ENCODE measurements around the gene DAB2IP.

Gene DAB2IP

GRCh38 chr9:121666294-121666693 is 14.9 kb downstream of the DAB2IP start (continued):
- TF ChIP-seq ZNF138 (tag by site-specific recombination; IDR thresholded peaks at IDR 0.05; ENCODE audit: borderline replicate concordance) (no peak), ZSCAN4 (tag by site-specific recombination; IDR thresholded peaks at IDR 0.05) (no peak), ZNF558 (tag by site-specific recombination; IDR thresholded peaks at IDR 0.05) (no peak), ZNF266 (tag by site-specific recombination; IDR thresholded peaks at IDR 0.05; ENCODE audit: low read depth) (no peak), ZNF830 (tag by site-specific recombination; IDR thresholded peaks at IDR 0.05; ENCODE audit: low read depth) (no peak)

- Histone ChIP-seq H3K4me1 (ENCODE audit: control insufficient read depth, insufficient read depth, low read length) (no peaks in the 10 kb centered on the region), H3K9me3 (ENCODE audit: control insufficient read depth, insufficient read depth, low read depth, low read length) (no peaks in the 10 kb centered on the region), H3K36me3 (ENCODE audit: control insufficient read depth in 2 of 2, insufficient read depth in 1 of 2, low read length in 2 of 2) (no peaks in the 10 kb centered on the region; a peak in 1 of 3 replicates), H3K4me3 (ENCODE audit: low read depth, low read length) (no peak overlapping the region), H3K27ac (ENCODE audit: extremely low read depth, low read depth, low read length) (no peak overlapping the region)
- ChIA-PET POLR2A (no interaction called here), CTCF (interaction anchor here (0.6 to 1.0 kb wide), 3 partner anchors 12 to 163 kb away, joined by 3 to 4 read pairs (median 3); no protein-coding TSS in a partner anchor)
- TF ChIP-seq ZNF544 (tag by site-specific recombination; IDR thresholded peaks at IDR 0.05) (no peak), ZNF138 (tag by site-specific recombination; IDR thresholded peaks at IDR 0.05; ENCODE audit: borderline replicate concordance) (no peak), ZNF777 (tag by site-specific recombination; IDR thresholded peaks at IDR 0.05; ENCODE audit: borderline replicate concordance) (no peak), ZNF76 (tag by site-specific recombination; IDR thresholded peaks at IDR 0.05; ENCODE audit: borderline replicate concordance, low read depth) (no peak), ZBTB44 (tag by site-specific recombination; IDR thresholded peaks at IDR 0.05) (no peak), ZNF18 (tag by site-specific recombination; IDR thresholded peaks at IDR 0.05) (no peak), ZNF335 (tag by site-specific recombination; conservative IDR thresholded peaks at IDR 0.05) (no peak), ZNF514 (tag by site-specific recombination; IDR thresholded peaks at IDR 0.05) (no peak), ZNF292 (tag by site-specific recombination; IDR thresholded peaks at IDR 0.05; ENCODE audit: borderline replicate concordance, low read depth) (no peak), GLIS2 (tag by site-specific recombination; IDR thresholded peaks at IDR 0.05) (no peak), EGR2 (tag by site-specific recombination; IDR thresholded peaks at IDR 0.05; ENCODE audit: low read depth) (no peak)
Measured at GRCh38 chr9:121667214-121667613, 15.8 kb downstream of the DAB2IP start.

GRCh38 chr9:121667890-121668289 is 16.5 kb downstream of the DAB2IP start:
- ChIA-PET CTCF (no interaction called here), POLR2A (no interaction called here)
- H3K4me3 ChIP-seq (ENCODE audit: low read depth, low read length), result no peak overlapping the region
- no peaks in the 10 kb centered on the region for H3K9me3 ChIP-seq (ENCODE audit: control insufficient read depth, insufficient read depth, low read depth, low read length)
- H3K4me1 ChIP-seq (ENCODE audit: control insufficient read depth, insufficient read depth, low read length), result no peaks in the 10 kb centered on the region
- H3K36me3 ChIP-seq (ENCODE audit: control insufficient read depth in 2 of 2, insufficient read depth in 1 of 2, low read length in 2 of 2), result no peaks in the 10 kb centered on the region; a peak in 1 of 3 replicates
- no peak overlapping the region for H3K27ac ChIP-seq (ENCODE audit: extremely low read depth, low read depth, low read length)
- no peak for TF ChIP-seq ZBTB1 (tag by site-specific recombination; IDR thresholded peaks at IDR 0.05)
- TF ChIP-seq ZNF776 (tag by site-specific recombination; IDR thresholded peaks at IDR 0.05; ENCODE audit: borderline replicate concordance), result no peak
- no peak for TF ChIP-seq ZNF140 (tag by site-specific recombination; IDR thresholded peaks at IDR 0.05)
- TF ChIP-seq ZBTB49 (tag by site-specific recombination; IDR thresholded peaks at IDR 0.05; ENCODE audit: low read depth), result no peak
- no peak for TF ChIP-seq CTCF (tag by site-specific recombination; IDR thresholded peaks at IDR 0.05)
- no peak for TF ChIP-seq PRDM1 (tag by site-specific recombination; IDR thresholded peaks at IDR 0.05)
- TF ChIP-seq ZNF280D (tag by site-specific recombination; IDR thresholded peaks at IDR 0.05), result no peak
